HG02678 (cell line): ENCODE data around the gene SKIDA1.

Experiments
- ATAC-seq: cut with Tn5 transposase; IDR thresholded peaks from one replicate; pipeline ENCODE4 v1.9.1; 2021; ENCODE audit warnings: mild to moderate bottlenecking, moderate library complexity; ENCODE audit not compliant: unreplicated experiment

SKIDA1 gene

DNA sequence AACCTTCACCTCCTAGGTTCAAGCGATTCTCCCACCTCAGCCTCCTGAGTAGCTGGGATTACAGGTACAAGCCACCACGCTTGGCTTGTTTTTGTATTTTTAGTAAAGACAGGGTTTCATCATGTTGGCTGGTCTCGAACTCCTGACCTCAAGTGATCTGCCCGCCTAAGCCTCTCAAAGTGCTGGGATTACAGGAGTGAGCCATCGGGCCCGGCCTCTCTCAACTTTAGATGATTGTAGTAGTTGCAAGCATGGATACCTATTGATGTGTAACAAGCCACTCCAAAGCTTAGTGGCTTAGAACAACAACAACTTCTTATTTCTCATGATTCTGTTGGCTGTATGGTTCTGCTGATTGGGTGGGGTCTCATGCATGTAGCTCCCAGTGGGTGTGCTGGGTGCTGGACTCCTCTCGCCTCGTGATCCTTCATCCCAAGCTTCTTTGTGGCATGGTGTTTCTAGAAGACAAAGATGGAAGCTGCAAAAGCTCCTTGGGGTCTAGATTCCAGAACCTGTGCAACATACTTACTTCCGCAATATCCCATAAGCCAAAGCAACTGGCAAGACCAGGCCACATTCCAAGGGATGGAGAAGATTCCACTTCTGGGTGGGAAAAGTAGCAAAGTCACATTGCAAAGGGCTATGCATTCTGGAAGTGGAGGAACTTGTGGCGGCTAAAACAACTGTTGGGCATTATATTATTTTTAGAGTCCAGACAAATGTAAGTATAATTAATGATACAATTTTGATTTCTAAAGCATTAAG, 37.9 kb downstream of the SKIDA1 start:
- no peak for ATAC-seq

- no peak for ATAC-seq
These were observed 42.7 kb downstream of the SKIDA1 start for GRCh38 chr10:21482821-21483220.

DNA sequence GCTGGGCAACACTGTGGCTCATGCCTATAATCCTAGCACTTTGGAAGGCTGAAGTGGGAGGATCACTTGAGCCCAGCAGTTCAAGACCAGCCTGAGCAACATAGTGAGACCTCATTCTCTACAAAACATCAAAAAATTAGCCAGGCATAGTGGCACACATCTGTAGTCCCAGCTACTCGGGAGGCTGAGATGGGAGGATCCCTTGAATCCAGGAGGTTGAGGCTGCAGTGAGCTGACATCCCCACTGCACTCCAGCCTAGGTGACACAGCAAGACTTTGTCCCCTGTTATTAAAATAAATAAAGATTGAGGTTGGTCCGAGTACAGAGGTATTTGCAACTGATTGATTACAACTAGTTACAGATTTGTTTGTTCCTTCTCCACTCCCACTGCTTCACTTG, 44.1 kb downstream of the SKIDA1 start:
- no peak for ATAC-seq

DNA sequence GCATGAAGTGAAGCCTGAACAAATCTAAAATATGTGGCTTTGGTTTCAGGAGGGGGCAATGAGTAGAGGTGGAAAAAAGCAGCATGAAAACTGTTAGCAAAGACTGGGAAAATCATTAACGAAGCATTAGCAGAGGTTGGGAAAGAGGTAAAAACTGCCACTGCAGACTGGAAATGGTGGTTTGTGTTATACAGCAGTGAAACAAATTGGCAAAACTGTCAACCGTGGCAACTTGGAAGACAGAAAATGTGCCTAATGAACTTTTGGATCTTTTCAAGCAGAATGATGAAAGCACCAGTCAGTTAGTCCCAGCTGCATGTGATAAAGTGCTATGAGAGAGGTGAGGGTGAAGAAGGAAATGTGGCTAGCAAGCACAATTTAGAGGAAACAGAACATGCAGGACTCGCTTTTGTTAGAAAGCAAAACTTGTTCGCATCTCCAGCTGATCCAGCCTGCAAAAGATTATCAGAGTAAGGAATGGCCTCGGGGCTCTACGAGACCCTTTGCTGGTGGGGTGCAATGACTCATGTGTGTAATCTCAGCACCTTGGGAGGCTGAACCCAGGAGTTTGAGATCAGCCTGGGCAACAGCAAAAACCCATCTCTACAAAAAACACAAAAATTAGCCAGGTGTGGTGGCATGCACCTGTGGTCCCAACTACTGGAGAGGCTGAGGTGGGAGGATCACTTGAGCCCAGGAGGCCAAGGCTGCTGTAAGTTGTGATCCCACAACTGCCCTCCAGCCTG, 45.7 kb downstream of the SKIDA1 start:
- ATAC-seq: no peak

DNA sequence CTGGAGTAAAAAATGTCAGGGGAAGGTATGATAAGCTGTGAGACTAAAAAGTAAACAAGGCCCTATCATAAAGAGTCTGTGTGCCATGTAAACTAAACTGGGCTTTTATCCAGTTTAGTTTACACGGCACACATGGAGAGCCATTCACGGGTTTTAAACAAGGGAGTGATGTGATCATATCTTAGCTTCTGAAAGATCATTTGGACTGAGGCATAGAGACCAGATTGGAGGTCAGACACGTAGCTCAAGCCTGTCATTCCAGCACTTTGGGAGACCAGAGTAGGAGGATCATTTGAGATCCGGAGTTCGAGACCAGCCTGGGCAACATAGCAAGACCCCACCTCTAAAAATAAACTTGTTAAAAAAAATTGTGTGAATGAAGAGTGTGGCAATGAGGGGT, 50.1 kb downstream of the SKIDA1 start:
- ATAC-seq: no peak

DNA sequence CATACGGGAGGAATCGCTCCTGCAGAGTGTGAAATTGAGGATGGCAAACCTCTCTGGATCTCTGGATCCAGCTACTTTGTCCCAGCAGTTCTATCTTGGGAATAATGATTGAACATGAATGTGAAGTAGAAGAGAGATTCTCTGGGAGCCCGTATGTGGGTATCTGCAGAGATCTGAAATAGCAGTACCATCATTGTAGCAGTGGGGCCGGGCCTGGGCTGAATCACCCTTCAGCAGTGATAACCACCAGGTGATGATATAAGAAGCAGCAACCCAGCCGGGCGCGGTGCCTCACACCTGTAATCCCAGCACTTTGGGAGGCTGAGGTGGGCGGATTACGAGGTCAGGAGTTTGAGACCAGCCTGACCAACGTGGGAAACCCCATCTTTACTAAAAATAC, 51.9 kb downstream of the SKIDA1 start:
- no peak for ATAC-seq

DNA sequence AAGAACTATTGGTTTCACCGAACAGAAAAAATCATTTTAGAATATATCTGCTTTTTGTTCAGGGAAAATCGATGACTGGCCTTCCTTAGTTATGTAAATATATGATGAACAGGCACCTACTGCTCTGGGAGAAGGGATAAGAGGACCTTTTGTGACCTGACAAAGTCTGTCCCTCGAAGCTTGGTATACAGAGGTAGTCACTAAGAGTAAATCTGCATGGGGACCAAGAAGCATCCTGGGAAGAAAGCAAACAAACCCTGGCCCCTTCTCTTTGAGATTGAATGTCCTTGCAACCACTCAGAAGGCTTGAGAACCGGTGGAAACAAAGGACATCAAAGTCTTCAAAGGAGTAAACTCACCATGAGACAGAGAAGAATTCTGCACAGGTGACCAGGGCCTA, 52.3 kb downstream of the SKIDA1 start:
- no peak for ATAC-seq

- no peak for ATAC-seq
These were observed 57.4 kb downstream of the SKIDA1 start for GRCh38 chr10:21468086-21468485.

DNA sequence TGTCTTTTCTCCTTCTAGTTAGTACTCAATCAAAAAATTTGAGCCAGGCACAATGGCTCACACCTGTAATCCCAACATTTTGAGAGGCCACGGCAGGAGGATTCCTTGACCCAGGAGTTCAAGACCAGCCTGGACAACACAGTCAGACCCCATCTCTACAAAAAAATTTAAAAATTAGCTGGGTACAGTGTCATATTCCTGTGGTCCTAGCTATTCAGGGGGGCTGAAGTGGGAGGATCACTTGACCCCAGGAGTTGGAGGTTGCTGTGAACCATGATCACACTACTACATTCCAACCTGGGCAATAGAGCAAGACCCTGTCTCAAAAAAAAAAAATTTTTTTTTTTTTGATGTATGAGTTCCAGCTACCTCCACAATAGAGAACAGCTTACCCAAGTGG, 57.8 kb downstream of the SKIDA1 start:
- ATAC-seq: no peak

- no peak for ATAC-seq
These were observed 61.3 kb downstream of the SKIDA1 start for GRCh38 chr10:21464134-21464533.
